GM19238 (cell line): Measurements from ENCODE around the gene FOXR1.

ENCODE experiments used
- DNase-seq: peaks from one replicate; pipeline ENCODE4 v3.0.0; 2011; ENCODE audit warnings: low spot score; ENCODE audit not compliant: insufficient read length

Gene FOXR1

DNA sequence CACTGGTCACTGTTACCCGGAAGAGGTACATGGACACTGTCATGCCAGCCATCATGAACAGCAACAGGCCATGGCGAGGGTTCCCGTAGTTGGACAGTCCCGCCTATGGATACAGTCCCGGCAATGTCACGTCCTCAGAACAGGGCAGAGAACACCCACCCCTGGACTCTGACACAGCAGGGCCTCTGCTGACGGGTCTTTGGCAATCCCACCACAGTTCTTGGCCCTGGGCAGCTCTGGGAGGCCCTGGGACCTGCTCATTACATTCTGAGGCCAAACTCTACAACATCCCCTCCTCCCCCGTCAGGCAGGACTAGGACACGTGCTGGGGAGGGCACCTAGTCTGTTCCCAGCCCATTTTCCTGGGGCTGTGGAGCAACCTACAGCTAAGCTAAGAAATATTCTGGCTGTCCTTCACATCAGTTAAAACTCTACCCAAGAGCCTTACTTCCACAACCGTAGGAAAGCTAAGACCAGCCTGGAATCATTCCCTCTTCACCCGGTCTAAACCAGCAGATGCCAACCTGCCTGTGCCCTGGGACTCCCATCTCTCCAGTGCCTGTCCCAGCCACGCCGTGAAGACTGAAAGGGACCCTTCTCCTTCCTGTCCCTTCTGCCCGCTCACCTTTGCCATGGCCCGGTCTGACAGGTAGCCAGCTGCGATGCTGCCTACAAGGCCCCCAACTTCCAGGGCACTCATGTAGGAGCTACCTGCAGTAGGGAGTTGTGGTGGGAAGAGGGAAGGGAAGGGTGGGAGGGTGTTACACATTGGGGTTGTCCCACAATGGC, 54.6 kb downstream of the FOXR1 start:
- DNase-seq, result no peak

DNA sequence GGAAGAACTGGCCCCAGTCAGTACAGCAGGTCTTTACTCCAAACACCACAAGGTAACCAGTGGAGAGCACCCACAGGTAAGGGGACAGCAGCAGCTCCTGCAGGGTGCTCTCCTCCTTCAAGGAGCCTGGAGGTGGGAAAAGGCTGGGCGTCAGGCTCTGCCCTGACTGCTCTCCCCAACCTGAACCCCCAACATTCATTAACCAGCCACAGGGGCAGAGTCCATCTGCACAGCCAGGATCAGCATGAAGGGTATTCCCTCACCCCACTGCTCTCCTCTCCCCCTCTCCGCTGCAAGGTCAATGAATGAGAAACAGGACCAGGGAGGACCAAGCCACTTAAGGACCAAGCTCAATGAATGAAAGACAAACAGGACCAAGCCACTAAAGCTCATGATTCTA, 55.4 kb downstream of the FOXR1 start:
- DNase-seq, result no peak

- DNase-seq, result no peak
Measured at GRCh38 chr11:119027561-119028345, 56.2 kb downstream of the FOXR1 start.

- DNase-seq, result no peak
Measured at GRCh38 chr11:119028346-119029068, 56.9 kb downstream of the FOXR1 start.

DNA sequence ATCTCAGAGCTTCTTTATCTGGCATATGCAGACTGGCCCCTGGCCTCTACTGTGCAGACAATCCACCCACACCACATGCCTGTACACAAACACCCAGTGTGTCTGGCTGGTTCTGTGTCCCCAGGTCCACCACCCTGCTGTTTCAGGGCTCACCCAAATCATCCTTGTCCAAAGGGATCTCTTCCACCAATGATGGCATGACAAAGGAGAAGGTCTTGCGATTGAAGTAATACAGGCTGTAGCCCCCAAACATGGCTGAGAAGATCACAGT, 57.4 kb downstream of the FOXR1 start:
- no peak for DNase-seq

DNA sequence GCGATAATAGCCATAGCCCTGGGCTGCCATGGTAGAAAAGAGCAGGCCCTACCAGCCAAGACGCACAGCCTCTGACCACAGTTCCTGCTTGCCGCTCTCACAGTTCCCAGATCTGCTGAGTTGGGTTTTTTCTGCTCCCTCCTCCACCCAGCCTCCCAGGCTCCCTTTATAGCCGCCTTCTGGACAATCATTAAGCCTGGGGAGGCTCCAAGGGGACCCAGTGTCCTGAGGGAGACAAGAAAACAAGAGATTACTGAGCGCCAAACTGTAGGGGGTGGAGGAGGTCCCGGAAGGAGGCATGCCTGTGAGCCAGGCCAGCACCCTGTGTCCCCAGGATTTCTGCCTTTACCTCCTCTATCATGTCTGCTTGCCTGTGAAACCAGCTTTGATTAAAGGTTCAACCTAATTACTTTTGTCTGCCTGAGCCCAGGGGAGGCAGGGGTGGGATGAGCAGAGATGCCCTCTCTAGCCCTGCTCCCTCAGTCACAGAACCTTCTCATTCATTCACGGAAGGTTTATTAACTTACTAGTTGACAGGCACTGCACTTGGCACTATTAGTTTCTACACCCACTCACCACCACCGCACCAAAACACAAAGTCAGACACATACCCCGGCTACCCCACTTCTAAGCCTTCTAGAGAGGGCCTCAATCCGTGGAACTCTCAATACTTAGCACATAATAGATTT, 57.9 kb downstream of the FOXR1 start:
- DNase-seq, result no peak

GRCh38 chr11:119030029-119030328, 58.4 kb downstream of the FOXR1 start:
- DNase-seq, result no peak

DNA sequence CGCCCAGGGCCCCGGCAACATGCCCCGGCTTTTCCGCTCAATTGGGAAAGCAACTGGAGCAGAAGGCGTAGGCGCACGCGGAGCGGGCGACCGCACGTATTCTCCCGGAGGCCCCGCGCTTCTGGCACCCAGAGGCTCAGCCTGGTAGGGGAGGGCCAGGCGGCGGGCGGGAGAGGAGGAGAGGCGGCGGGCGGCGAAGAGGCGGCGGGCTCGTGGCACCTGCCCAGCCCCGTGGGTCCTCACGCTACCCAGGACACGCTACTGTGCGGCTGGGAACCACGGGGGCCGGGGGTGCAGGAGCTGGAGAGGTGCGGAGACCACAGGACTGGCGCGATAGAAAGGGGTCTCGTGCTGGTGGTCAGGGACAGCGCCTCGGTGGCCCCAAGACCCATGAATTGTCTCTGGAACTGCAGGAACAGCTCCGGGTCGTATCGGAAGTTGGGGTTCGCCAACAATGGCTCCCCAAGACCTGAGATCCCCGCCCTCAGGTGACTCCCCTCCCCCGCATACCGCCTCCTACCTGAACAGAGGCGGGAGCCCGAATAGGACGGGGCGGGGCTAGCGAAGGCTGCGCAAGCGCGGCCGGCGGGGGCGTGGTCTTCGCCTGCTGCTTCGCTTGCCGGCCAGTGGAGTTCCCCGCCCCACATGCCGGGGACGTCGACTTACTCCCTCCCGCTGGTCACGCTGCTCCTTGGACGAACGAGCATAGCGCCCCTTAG, 58.9 kb downstream of the FOXR1 start, which contains the start of gene SLC37A4:
SLC37A4 (minus strand) TSS at position 549 of the 719 bp plus-strand sequence.
- peak; percentile 95 for DNase-seq
